ENCODE results near the gene PKM. TPM values are rescaled to one million over a fixed set of nuclear protein-coding genes. Genes with fewer than 3 reads are reported as not detected.
A peak's percentile ranks its signal among the peaks of the same experiment; 100 is the strongest.

The PKM gene
- total RNA-seq, 1 donor from 2014 or later: 951 TPM

DNA sequence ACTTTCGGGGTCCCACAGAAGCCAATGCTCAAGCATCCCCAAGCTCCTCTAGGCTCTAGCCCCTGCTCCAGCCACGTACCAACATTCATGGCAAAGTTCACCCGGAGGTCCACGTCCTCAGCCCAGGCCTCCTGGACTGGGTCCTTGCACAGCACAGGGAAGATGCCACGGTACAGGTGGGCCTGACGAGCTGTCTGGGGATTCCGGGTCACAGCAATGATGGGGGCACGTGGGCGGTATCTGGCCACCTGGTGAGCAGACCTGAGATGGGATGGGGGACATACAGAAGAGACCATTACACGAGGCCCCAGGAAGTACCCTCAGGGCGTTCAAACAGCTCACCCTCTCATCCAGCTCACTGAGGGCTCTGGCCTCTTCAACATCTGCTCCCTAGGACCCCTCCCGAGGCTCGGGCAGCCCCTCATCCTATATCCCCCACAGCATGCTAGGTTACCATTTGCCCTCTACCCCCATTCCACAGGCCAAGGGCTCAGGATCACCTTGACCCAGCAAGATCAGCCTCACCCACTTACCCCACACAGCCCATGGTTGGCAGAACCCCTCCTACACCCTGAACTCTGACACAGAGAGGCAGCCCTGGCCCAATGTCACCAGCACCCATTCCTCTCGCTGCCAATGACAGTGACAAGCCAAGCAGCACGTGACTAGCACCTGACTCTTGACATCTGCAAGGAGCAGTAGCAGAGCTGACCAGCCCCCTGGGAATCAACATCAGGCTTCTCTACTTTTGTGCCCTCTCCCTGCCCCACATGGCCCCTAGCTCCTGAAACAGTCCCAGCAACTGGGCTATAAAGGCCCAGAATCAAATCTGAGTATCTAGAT, 30.4 kb downstream of the PKM start:
- DNase-seq: no peak

- peak; percentile 85 for DNase-seq
These were observed 31.2 kb downstream of the PKM start for GRCh38 chr15:72199721-72200212.

GRCh38 chr15:72199205-72199515, 31.8 kb downstream of the PKM start:
- no peak for DNase-seq

- no peak for DNase-seq
These were observed 32.4 kb downstream of the PKM start for GRCh38 chr15:72198356-72199204.

GRCh38 chr15:72197460-72198355, 33.3 kb downstream of the PKM start, which contains the start of gene GRAMD2A:
TSS of gene GRAMD2A (minus strand) at chr15:72197787.
- peak; percentile 39 for DNase-seq

GRCh38 chr15:72197041-72197459, 33.9 kb downstream of the PKM start:
- DNase-seq: no peak

DNA sequence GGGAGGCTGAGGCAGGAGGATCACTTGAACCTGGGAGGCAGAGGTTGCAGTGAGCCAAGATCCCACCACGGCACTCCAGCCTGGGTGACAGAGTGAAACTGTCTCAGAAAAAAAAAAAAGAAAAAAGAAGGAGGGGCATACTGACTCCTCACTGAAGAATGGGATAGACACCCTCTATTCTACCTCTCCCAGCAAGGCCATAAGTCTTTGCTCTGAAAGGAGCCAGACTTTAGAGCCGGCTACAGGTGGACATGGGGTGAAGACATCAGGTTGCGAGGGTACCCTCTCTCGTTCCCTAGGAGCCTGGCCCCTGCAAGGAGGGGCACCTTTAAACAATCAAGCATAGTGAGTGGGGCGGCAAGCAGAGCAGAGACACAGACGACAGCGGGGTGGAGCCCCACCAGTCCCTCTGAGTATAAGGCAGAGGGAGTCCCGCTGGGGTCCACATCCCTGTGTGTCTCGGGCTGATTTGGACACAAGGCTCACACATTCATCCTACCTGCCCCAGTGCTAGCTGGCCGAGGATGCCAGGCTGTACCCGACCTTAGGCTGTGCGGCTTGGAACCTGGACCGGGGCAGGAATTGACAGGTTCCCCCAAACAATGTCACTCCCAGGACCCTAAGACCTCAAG, 34.5 kb downstream of the PKM start:
- DNase-seq: no peak

DNA sequence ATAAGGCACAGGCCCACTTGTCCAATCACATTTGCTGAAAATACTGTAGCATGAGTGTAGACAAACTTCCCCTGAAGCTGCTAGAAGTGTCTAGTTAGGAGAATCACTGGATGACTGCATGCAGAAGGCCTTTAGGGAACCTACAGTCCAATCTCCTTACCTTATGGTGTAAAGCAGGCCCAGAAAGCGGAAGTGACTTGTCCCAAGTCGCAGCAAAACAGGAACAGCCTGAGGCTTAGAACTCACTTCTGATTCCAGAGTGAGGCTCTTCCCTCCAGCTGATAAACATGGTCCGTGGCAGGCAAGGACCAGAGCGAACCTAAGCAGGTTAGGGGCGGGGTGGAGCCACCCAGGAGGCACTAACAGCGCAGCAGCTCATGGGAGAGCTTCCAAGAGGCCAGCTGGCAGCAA, 35.9 kb downstream of the PKM start:
- no peak for DNase-seq

- DNase-seq: no peak
These were observed 37.1 kb downstream of the PKM start for GRCh38 chr15:72193836-72194396.

- DNase-seq: no peak
These were observed 38.6 kb downstream of the PKM start for GRCh38 chr15:72192416-72192815.

DNA sequence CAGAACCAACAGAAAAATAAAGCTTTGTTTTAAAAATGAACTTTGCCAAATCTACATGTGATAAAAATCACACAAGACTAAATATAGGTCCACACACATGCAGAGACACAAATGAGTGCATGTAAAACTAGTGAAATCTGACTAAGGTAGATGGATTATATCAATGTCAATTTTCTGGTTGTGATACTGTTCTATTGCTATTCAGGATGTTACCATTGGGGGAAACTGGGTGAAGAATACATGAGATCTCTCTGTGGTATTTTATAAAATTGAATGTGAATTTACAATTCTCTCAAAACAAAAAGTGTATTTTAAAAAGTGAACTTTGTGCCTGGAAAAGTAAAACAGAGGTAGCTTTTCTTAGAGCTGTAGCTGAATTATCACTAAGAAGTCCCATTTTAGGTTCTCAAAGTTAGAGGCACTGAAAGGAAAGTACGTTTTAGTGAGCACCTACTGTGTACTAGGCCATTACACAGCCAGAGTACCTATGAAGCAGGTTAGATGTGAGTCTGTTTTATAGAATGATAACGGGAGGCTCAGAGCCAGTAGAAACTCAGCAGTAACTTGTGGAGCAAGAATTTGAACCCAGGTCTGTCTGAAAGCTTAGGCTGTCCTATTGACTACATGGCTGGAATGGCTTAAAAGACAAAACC, 41.6 kb downstream of the PKM start:
- DNase-seq: no peak

DNA sequence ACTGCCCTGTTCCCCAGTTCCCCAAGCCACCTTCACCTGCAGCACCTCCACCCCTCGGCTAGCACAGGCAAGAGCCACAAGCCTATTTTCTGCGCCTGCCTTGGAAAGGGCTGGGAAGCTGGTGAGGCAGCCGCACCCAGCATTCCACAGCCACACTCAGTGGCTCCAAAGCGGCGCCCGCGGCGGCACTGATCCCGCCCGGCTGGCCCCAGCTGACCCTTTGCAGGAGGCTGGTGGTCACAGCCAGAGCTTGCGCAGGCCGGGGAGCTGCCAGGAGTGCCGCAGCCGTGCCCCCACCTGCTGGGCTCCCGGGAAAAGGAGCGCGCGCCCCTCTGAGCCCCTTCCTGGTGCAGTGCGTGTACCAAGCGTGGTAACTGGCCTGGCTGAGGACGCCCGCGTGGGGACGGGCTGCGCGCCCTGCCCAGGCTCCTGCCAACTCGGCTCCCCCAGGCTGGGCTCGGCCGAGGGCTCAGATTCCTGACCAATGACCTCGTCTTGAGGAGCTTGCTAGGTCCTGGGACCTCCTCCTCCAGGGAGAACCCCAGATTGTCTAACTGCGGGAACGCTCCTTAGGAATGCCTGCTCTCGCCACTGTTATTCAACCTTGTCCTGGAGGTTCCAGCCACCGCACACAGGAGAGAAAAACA, 46.7 kb downstream of the PKM start:
- DNase-seq: peak; percentile 45

DNA sequence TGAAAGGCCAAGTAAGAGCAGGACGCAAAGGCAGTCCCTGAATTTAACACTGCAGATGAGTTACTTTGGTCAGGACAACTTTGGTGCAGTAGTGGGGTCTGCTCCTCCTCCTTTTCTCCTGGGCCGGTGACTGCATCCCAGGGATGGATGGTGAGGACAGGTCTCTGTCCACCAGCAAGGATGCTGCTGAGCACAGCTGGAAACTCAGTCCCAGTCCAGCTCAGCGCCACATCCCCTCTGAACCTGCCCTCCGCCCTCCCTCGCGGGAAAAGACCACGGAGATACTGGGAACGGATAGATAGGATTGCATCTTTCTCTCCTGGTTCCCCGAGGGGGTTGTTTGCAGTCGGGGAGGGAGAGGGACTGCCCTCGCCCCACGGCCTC, 47.2 kb downstream of the PKM start:
- no peak for DNase-seq

DNA sequence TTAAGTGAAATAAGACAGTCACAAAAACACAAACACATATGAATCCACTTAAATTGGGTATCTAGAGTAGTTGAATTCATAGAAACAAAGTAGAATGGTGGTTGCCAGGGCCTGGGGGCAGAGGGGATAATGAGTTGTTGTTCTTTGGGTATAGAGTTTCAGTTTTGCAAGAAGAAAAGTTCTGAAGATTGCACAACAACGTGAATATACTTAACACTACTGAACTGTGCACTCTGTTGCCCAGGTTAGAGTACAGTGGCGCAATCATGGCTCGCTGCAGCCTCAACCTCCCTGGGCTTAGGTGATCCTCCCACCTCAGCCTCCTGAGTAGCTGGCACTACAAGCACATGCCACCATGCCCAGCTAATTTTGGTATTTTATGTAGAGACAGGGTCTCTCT, 48.3 kb downstream of the PKM start:
- DNase-seq: no peak

DNA sequence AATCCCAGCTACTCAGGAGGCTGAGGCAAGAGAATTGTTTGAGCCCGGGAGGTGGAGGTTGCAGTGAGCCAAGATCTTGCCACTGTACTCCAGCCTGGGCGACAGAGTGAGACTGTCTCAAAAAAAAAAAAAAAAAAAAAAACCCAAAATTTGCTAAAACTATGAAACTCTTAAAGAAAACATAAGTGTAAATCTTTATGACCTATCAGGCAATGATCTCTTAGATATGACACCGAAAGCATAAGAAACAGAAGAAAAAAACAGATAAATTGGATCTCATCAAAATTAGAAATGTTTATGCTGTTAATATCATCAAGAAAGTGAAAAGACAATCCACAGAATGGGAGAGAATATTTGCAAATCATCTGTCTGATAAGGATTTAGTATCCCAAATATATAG, 48.7 kb downstream of the PKM start:
- DNase-seq: no peak

DNA sequence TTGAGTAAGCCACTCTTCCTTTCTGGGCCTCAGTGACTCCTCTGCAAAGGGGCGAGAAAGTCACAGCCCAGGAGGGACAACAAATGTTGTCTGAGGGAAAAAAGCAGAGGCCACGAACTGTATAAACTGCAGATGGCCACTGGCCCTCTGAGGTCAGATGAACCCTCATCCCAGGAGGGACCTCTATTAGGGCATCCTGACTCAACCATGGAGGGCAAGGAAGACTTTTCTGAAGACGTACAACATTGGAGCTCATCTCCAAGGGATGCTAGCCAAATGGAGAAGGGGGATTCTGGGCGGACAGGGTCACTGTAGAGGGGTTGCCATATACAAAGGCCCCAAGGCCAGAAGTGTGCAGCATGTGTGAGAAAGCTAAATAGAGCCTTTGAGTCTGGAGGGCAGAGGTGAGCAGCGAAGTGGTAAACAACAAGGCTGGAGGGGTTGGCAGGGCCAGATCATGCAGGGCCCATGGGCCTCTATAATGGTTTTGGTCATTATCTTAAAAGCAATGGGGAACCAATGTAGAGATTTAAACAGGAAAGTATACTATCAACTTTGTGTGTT, 50.1 kb downstream of the PKM start:
- DNase-seq: no peak

GRCh38 chr15:72179950-72180581, 50.9 kb downstream of the PKM start:
- peak; percentile 70 for DNase-seq

GRCh38 chr15:72178976-72179585, 51.9 kb downstream of the PKM start:
- no peak for DNase-seq

GRCh38 chr15:72176743-72177142, 54.2 kb downstream of the PKM start:
- DNase-seq: no peak
